ENCODE data around the gene ZNF333.
"Not testable (repeated sequence)": the region's sequence is repeated elsewhere in the genome, so short reads cannot be mapped to it uniquely, and the experiment has no call there.

ZNF333 gene

GRCh38 chr19:14770944-14771839 is 81.3 kb downstream of the ZNF333 start:
- DNase-seq, result no peak

- no peak for DNase-seq
These were observed 82.6 kb downstream of the ZNF333 start for GRCh38 chr19:14772467-14772866.

GRCh38 chr19:14772995-14773394 is 83.1 kb downstream of the ZNF333 start:
- no peak for DNase-seq

GRCh38 chr19:14773722-14774121 is 83.9 kb downstream of the ZNF333 start:
- DNase-seq, result not testable (repeated sequence)

GRCh38 chr19:14774373-14774772 is 84.5 kb downstream of the ZNF333 start:
- DNase-seq, result no peak

- DNase-seq, result not testable (repeated sequence)
These were observed 85.5 kb downstream of the ZNF333 start for GRCh38 chr19:14775326-14775725.

- DNase-seq, result no peak
These were observed 86.2 kb downstream of the ZNF333 start for GRCh38 chr19:14775869-14776586.

- DNase-seq, result not testable (repeated sequence)
These were observed 87.8 kb downstream of the ZNF333 start for GRCh38 chr19:14777645-14778044.

- DNase-seq, result not testable (repeated sequence)
These were observed 88.4 kb downstream of the ZNF333 start, which contains the start of gene ADGRE2 for GRCh38 chr19:14778110-14778845. Gene ADGRE2 (minus strand): TSS chr19:14778560. CDS start chr19:14776756, 1,804 bp downstream.

- DNase-seq, result no peak
These were observed 89.3 kb downstream of the ZNF333 start for GRCh38 chr19:14779151-14779550.

GRCh38 chr19:14780622-14781225 is 90.9 kb downstream of the ZNF333 start:
- not testable (repeated sequence) for DNase-seq

- DNase-seq, result not testable (repeated sequence)
These were observed 92.1 kb downstream of the ZNF333 start for GRCh38 chr19:14781713-14782536.

- no peak for DNase-seq
These were observed 93.0 kb downstream of the ZNF333 start for GRCh38 chr19:14782626-14783409.

All from NCI-H2227 treated with DMSO at 0.1 percent for 48 hours (cell line).